Sigmoid colon (tissue), 4 donors: ENCODE results near the gene C7orf25.

ENCODE experiments used
- CTCF ChIP-seq, 4 experiments: fragments of 450-650 bp in 3 of 4; fragments of 200-600 bp in 1 of 4; IDR thresholded peaks; one replicate each; pipeline ENCODE4 v1.5.1; 2016 to 2019; ENCODE audit warnings: antibody characterized with exemption in 4 of 4, mild to moderate bottlenecking in 3 of 4, moderate library complexity in 2 of 4
- EP300 ChIP-seq, 4 donors: sonication (generic); formaldehyde crosslinking; IDR thresholded peaks; one replicate each; pipeline ENCODE4 v1.6.1; 2017; ENCODE audit warnings: antibody characterized with exemption in 4 of 4
- POLR2A ChIP-seq, 2 donors: fragments of 450-650 bp; IDR thresholded peaks; one replicate each; pipeline ENCODE4 v1.6.1; 2016; ENCODE audit warnings: antibody characterized with exemption in 2 of 2, mild to moderate bottlenecking in 2 of 2, moderate library complexity in 2 of 2
- POLR2AphosphoS5 ChIP-seq, 4 donors: sonication (generic); formaldehyde crosslinking; IDR thresholded peaks; one replicate each; pipeline ENCODE4 v1.6.1; 2017; ENCODE audit warnings: antibody characterized with exemption in 4 of 4

GRCh38 chr7:42906181-42906580, 5.7 kb downstream of the C7orf25 start:
- TF ChIP-seq CTCF (IDR thresholded peaks at IDR 0.05) (no peak), EP300 (IDR thresholded peaks at IDR 0.05) (no peak), POLR2AphosphoS5 (IDR thresholded peaks at IDR 0.05) (no peak), POLR2A (IDR thresholded peaks at IDR 0.05) (no peak)
